MG63 (cell line): ENCODE data around the gene BPIFA1. TPM values are rescaled to one million over a fixed set of nuclear protein-coding genes. Genes with fewer than 3 reads are reported as not detected.
A peak's percentile ranks its signal among the peaks of the same experiment; 100 is the strongest.

Experiments used
- DNase-seq: peaks from one replicate; pipeline ENCODE4 v3.0.0-alpha.2; 2020
- H3K27me3 ChIP-seq: fragments of 250-450 bp; sonication (Bioruptor Pico); 2 replicates; pipeline ENCODE4 v1.5.1; 2020; ENCODE audit warnings: mild to moderate bottlenecking, moderate library complexity
- H3K36me3 ChIP-seq: fragments of 250-450 bp; sonication (Bioruptor Pico); 2 replicates; pipeline ENCODE4 v1.5.1; 2020; ENCODE audit warnings: mild to moderate bottlenecking, moderate library complexity
- H3K4me3 ChIP-seq: fragments of 250-450 bp; sonication (Bioruptor Pico); 2 replicates; pipeline ENCODE4 v1.5.1; 2020; ENCODE audit warnings: mild to moderate bottlenecking, moderate library complexity
- H3K9me3 ChIP-seq: fragments of 250-450 bp; sonication (Bioruptor Pico); 2 replicates; pipeline ENCODE4 v1.5.1; 2020; ENCODE audit warnings: mild to moderate bottlenecking, moderate library complexity
- total RNA-seq: library from RNA; depleted of rRNA; stranded (reverse); fragments of >200 nt; shearing (Covaris generic); gene quantifications from 2 replicates; pipeline ENCODE4 v1.2.3, GENCODE V29; 2014; ENCODE audit warnings: low replicate concordance; rRNA removed

Gene BPIFA1
- not detected in 2 replicates for total RNA-seq

GRCh38 chr20:33235696-33236095, at the start of gene BPIFA1:
TSS of gene BPIFA1 (plus strand) at chr20:33235996. CDS start at chr20:33237712, 1,716 bp downstream.
- Histone ChIP-seq H3K36me3 (no peaks in the 10 kb centered on the region), H3K27me3 (peaks cover 9% of the 10 kb centered on the region; the same call in 1 of the 2 replicates), H3K9me3 (no peaks in the 10 kb centered on the region), H3K4me3 (no peak within 1 kb of the TSS)
- no peak for DNase-seq

DNA sequence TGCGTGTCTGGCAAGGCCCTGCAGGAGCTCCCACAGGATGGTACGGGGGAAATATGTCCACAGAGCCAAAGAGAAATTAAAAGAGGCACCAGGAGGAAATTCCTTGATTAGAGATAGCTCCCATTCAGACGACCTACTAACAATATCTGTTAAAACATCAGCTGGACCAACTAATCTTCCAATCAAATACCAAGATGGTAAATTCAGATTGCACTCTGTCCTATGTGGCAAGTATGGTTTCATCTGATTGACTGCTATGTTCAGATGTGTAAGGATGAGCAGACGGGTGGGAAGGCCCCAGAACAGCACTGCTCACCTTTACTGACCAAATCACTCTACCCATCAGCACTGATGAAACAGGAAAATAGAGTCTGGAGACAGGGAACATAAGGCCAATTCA, 48.3 kb upstream of the BPIFA1 start:
- Histone ChIP-seq H3K9me3 (no peaks in the 10 kb centered on the region), H3K4me3 (no peak overlapping the region), H3K36me3 (no peaks in the 10 kb centered on the region), H3K27me3 (no peaks in the 10 kb centered on the region; the same call in 1 of the 2 replicates)
- DNase-seq = no peak

- DNase-seq = no peak
- H3K4me3 ChIP-seq = no peak overlapping the region
- H3K36me3 ChIP-seq = no peaks in the 10 kb centered on the region
- no peaks in the 10 kb centered on the region; the same call in 1 of the 2 replicates for H3K27me3 ChIP-seq
- no peaks in the 10 kb centered on the region for H3K9me3 ChIP-seq
Measured at GRCh38 chr20:33188421-33188820, 47.4 kb upstream of the BPIFA1 start.

- Histone ChIP-seq H3K4me3 (no peak overlapping the region), H3K9me3 (no peaks in the 10 kb centered on the region), H3K27me3 (no peaks in the 10 kb centered on the region; the same call in 1 of the 2 replicates), H3K36me3 (no peaks in the 10 kb centered on the region)
- no peak for DNase-seq
Measured at GRCh38 chr20:33191484-33191883, 44.3 kb upstream of the BPIFA1 start.

- Histone ChIP-seq H3K36me3 (no peaks in the 10 kb centered on the region), H3K27me3 (no peaks in the 10 kb centered on the region; the same call in 1 of the 2 replicates), H3K4me3 (no peak overlapping the region), H3K9me3 (no peaks in the 10 kb centered on the region)
- no peak for DNase-seq
Measured at GRCh38 chr20:33191955-33192354, 43.8 kb upstream of the BPIFA1 start.

DNA sequence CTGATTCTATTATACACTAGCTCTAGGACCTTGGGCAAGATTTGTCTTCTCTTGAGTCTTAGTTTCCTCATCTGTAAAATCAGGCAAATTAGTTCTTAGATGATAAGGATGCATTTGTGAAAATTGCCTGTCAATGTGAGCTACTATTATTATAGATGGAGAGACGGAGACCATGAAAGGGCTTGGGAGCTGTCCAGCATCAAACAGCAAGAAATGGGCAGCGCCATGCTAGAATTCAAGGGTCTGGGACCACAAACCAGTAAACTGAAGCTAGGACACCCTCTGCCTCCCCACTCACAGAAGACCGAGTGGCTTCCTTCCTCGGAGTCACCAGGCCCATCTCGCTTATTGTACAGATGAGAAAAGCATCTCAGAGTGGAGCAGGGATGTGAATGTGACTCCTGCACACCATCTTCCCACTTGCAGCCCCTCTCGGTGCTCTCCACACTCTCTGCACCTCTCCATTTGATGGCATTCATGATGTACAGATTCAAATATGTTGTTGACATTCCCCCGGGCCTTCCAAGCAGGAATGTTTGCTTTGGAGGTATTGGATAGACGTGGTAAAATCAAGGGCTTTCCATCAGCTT, 42.8 kb upstream of the BPIFA1 start:
- no peaks in the 10 kb centered on the region for H3K36me3 ChIP-seq
- no peak overlapping the region for H3K4me3 ChIP-seq
- DNase-seq = no peak
- H3K27me3 ChIP-seq = no peaks in the 10 kb centered on the region; the same call in 1 of the 2 replicates
- H3K9me3 ChIP-seq = no peaks in the 10 kb centered on the region

DNA sequence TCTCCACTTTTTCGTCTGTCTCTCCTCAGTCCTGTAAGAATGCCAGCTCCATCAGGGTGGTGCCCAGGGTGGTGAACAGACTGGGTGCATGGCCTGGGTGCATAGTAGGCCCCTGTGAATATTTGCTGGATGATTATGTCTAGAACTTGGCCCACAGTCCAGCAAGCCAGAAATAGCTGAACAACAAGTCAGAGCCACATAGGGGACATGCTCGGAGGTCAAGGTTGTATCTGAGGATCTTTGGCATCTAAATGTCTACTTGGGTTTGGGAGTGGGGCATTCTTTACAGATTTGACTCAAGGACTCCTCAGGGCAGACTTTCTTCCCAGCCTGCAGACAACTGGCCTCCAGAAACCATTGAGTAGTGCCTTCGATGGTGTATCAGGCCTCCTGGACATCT, 36.8 kb upstream of the BPIFA1 start:
- no peak for DNase-seq
- peaks cover 10% of the 10 kb centered on the region for H3K27me3 ChIP-seq
- H3K4me3 ChIP-seq = no peak overlapping the region
- H3K9me3 ChIP-seq = no peaks in the 10 kb centered on the region
- no peaks in the 10 kb centered on the region for H3K36me3 ChIP-seq

GRCh38 chr20:33202451-33202850, 33.3 kb upstream of the BPIFA1 start:
- DNase-seq = no peak
- Histone ChIP-seq H3K4me3 (no peak overlapping the region), H3K27me3 (peaks cover 18% of the 10 kb centered on the region), H3K9me3 (no peaks in the 10 kb centered on the region), H3K36me3 (no peaks in the 10 kb centered on the region)

- H3K27me3 ChIP-seq = peaks cover 18% of the 10 kb centered on the region
- no peaks in the 10 kb centered on the region for H3K9me3 ChIP-seq
- no peaks in the 10 kb centered on the region for H3K36me3 ChIP-seq
- H3K4me3 ChIP-seq = no peak overlapping the region
- DNase-seq = no peak
Measured at GRCh38 chr20:33203444-33203843, 32.4 kb upstream of the BPIFA1 start.

DNA sequence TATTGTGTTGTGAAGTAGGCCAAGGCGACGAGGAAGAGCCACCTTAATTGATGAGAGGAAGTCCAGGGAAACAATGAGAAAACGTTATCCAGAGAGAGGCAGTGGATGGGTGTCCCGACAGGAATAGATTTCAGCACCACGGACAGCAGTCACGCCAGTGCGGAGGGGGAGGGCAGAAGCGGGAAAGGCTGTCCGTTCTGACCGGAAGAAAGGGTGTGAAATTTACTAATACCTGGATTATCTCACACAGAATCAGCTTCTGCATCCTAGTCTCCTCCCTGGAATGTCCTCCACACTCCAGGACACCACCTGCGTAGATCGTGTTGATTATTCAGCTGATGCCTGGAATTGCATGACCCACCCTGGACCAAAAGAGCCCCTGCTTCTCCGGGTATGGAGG, 26.0 kb upstream of the BPIFA1 start:
- Histone ChIP-seq H3K4me3 (no peak overlapping the region), H3K27me3 (peaks cover 5% of the 10 kb centered on the region; the same call in 1 of the 2 replicates), H3K9me3 (no peaks in the 10 kb centered on the region), H3K36me3 (no peaks in the 10 kb centered on the region)
- DNase-seq = peak; percentile 50

DNA sequence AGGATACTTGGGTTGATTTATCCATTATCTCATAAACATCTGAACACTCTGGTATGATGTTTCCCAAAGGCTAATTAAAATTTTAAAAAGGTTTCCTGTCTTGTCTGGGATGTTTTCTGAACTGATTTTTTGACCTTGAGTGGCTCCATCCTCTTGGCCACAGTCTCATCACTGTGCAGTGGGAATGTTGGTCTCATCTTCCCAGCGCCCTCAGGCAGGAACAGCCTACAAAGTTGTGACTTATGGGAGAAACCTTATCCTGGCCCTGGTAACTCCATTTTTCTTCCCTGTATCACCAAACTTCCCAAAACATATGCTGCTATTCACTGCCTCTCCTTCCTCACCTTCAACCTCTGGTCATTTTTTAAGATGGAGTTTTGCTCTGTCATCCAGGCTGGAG, 25.4 kb upstream of the BPIFA1 start:
- Histone ChIP-seq H3K4me3 (no peak overlapping the region), H3K9me3 (no peaks in the 10 kb centered on the region), H3K27me3 (peaks cover 2% of the 10 kb centered on the region; the same call in 1 of the 2 replicates), H3K36me3 (no peaks in the 10 kb centered on the region)
- DNase-seq = no peak

DNA sequence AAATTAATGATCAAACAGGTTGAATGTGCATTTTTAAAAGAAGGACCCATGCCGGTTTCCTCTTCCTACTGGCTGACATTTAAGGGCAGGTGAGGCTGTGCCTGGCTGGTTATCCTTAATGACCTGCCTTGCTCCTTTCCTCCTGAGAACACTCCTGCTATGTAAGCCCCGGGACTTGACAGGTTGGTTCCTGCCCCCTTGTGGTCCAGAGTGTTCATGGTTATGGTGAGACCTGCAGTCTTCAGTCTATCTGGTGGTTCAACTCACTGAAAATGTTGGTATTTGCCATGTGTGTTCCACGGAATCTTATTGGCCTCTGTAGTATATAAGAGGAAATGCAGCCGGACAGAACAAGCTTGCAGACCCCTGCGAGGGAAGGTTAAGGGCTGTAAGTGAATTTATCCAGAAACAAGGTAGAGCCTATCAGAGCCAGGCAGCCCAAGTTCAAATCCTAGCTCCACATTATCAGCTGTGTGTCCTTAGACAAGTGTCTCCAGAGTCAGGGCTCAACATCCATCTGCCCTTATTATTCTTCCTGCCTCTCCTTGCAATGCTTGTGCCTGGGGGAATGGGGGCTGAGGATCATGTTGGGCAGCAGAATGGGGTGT, 23.9 kb upstream of the BPIFA1 start:
- peaks cover 2% of the 10 kb centered on the region; the same call in 1 of the 2 replicates for H3K27me3 ChIP-seq
- DNase-seq = peak; percentile 39
- no peaks in the 10 kb centered on the region for H3K9me3 ChIP-seq
- no peaks in the 10 kb centered on the region for H3K36me3 ChIP-seq
- H3K4me3 ChIP-seq = no peak overlapping the region

DNA sequence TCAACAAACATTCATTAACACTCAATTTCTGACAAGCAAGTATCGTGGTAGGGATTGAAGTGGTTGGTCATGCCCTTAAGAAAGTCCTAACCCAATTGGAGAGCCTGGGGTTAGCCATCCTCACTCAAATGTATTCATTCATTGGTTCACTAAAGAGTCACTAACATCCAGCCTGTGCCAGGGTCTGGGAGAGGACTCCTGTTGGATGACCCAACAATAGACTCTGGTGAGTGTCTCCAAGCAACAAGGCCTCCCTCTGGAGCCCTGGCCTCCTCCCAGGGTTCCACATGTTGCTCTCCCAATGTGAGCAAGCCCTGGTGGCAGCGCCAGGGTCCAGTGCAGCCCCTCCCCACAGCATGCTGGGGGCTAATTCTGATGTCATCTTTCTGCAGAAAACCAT, 18.7 kb upstream of the BPIFA1 start, which contains the start of gene BPIFA3:
TSS of gene BPIFA3 (plus strand) at position 301 of the 400 bp plus-strand sequence. CDS start 185 bp downstream, outside the sequence.
- Histone ChIP-seq H3K9me3 (no peaks in the 10 kb centered on the region), H3K36me3 (no peaks in the 10 kb centered on the region), H3K27me3 (peaks cover 2% of the 10 kb centered on the region; the same call in 1 of the 2 replicates), H3K4me3 (no peak within 1 kb of the TSS)
- no peak for DNase-seq

GRCh38 chr20:33224399-33224798, 11.4 kb upstream of the BPIFA1 start:
- no peaks in the 10 kb centered on the region for H3K36me3 ChIP-seq
- H3K27me3 ChIP-seq = 0 out of 2 replicates have a peak, but pooled peaks cover 2% of the 10 kb centered on the region
- H3K4me3 ChIP-seq = no peak overlapping the region
- no peaks in the 10 kb centered on the region for H3K9me3 ChIP-seq
- no peak for DNase-seq

DNA sequence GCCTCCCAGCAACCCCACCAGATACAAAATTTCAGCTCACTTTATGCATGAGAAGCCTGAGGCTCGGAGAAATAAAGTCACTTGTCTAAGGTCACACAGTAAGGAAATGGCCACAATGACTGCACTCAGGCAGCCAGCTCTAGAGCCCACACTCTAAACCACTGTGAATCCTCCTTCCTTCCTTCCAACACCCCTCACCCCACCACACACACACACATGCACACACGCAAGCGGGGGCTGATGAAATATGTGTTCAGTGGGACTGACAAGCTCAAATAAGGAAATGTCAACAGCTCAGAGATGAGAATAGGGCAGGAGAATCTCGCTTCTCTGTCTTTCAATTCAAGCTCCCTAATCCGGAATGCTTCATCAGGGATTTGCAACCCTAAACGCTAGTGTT, 6.0 kb upstream of the BPIFA1 start:
- Histone ChIP-seq H3K36me3 (no peaks in the 10 kb centered on the region), H3K27me3 (peaks cover 6% of the 10 kb centered on the region; the same call in 1 of the 2 replicates), H3K9me3 (no peaks in the 10 kb centered on the region), H3K4me3 (no peak overlapping the region)
- DNase-seq = no peak

DNA sequence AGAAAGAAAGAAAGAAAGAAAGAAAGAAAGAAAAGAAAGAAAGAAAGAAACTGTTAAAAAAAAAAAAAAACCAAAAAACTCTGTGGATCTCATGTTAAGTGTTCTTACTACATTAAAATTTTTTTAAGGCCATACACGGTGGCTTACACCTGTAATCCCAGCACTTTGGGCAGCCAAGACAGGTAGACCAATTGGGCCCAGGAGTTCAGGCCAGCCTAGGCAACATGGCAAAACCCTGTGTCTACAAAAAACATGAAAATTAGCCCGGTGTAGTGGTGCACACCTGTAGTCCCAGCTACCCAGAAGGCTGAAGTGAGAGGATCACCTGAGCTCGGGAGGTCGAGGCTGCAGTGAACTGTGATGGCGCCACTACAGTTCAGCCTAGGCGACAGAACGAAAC, 4.6 kb upstream of the BPIFA1 start:
- H3K36me3 ChIP-seq = no peaks in the 10 kb centered on the region
- H3K9me3 ChIP-seq = no peaks in the 10 kb centered on the region
- H3K27me3 ChIP-seq = peaks cover 8% of the 10 kb centered on the region; the same call in 1 of the 2 replicates
- DNase-seq = no peak
- H3K4me3 ChIP-seq = no peak overlapping the region

- Histone ChIP-seq H3K36me3 (no peaks in the 10 kb centered on the region), H3K27me3 (peaks cover 9% of the 10 kb centered on the region; the same call in 1 of the 2 replicates), H3K9me3 (no peaks in the 10 kb centered on the region), H3K4me3 (no peak overlapping the region)
- no peak for DNase-seq
Measured at GRCh38 chr20:33232486-33233072, 3.2 kb upstream of the BPIFA1 start.
